Medulla oblongata (tissue), 1 donor: ENCODE results near the gene UBL3.

ENCODE experiments used
- DNase-seq: peaks from one replicate; pipeline ENCODE4 v3.0.0-alpha.2; 2015; ENCODE audit errors: extremely low spot score

Gene UBL3

GRCh38 chr13:29857085-29857484 is 6.7 kb upstream of the UBL3 start:
- DNase-seq = no peak

- DNase-seq = no peak
Observed at GRCh38 chr13:29856426-29856825, 6.0 kb upstream of the UBL3 start.

GRCh38 chr13:29855784-29856183 is 5.4 kb upstream of the UBL3 start:
- DNase-seq = no peak

DNA sequence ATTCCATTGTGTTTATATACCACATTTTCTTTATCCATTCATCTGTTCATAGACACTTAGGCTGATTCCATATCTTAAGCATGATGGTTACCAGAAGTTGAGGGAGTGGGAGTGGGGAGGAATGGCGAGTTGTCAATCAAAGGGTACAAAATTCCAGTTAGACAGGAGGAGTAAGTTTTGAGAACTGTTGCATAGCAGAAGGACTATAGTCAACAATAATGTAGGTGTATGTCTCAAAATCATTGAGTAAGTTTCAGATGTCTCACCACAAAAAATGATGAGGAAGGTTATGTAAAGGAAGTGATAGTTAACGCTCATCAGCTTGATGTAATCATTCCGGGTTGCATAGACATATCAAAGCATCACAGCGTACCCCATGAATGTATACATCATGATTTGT is 4.6 kb upstream of the UBL3 start:
- DNase-seq = no peak

GRCh38 chr13:29853131-29853530 is 2.7 kb upstream of the UBL3 start:
- no peak for DNase-seq

DNA sequence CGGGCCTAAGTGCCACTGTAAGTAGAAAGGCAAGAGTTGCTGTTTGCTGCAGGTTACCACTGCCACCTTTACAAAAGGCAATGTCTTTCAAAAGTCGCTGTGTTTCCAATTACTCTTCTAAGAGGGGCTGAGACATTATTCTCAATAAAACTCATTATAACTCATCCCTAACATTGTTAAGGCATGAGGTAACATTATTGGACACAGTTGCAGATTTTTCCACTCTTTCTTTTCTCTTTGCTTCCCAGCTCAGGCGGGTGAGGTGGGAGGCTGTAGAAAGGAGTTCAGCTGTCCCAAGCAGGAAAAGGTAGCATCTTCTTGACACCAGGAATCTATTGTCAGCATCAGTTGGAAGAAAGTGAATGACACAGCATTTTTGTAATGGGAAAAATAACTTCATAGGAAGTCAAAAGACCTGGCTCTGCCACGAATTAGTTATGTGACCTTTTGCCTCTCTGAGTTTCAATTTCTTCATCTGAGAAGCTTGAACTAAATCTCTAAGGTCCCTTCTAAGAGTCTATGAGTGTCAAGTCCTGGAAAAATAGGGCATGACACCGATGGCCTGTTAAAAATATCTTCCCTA is 2.1 kb upstream of the UBL3 start:
- no peak for DNase-seq

- DNase-seq = peak; percentile 71
Observed at GRCh38 chr13:29849731-29850212, 645 bp downstream of the UBL3 start.

GRCh38 chr13:29849071-29849631 is 1.3 kb downstream of the UBL3 start:
- peak; percentile 79 for DNase-seq

- peak; percentile 75 for DNase-seq
Observed at GRCh38 chr13:29847501-29847983, 2.9 kb downstream of the UBL3 start.

DNA sequence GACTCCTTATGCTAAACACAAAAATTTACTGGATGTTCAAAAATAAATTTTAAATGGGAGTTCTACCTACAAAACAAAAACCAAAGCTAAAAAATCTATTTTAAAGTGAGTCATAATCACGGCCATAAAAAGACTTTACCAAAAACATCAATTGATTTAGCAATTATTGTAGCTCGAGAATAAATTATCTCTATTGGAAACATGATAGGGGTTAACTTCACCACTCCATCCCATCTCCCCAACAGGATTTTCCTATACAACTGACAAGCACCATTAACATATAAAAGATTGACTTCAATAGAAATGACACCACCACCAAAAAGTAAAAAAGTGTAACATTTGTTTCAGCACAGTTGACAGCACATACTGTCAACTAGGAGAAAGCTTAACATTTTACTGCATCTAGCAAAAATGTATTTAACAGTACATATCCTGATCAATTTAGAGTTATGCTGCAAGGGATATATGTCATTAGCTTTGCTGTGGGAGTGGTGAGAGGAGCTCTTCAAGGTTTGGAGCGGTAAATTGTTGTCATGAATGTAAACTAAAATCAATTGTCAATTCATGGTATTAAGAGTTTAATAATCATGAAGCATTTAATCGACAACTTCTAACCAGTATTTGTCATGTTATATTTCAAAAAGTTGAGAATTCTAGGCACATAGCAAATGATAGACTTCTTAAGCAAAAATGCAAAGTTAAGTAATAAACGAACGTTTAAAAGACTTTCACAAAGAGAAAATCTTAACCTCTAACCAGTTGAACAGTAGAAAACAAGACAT is 3.8 kb downstream of the UBL3 start:
- peak; percentile 44 for DNase-seq

DNA sequence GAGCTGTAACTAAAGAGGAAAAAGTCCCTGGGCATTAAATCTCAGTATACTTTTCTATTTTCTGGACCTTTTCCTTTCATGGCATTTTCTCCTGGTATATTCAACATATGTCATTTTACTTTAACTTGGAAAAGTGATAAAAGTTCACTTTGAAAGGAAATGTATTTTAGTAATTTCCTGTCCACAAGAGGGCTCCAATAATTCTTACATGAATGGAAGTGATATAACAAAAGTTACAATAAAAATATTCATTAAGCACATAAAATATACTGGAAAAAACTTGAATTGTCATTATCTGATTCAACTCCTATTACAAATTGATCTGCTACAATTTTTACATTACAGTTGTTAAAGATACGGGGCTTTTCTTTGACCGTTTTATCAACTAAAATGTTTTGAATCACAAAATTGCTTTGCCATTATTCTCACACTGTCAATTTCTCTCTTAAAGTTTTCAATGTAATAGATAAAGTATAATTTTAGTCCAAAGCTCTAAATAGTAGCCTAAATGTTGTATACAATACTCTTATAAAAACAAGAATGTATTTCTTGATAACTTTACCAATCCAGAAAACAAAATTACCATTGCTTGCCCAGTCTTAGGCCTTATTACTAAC is 4.9 kb downstream of the UBL3 start:
- DNase-seq = peak; percentile 68

- DNase-seq = no peak
Observed at GRCh38 chr13:29844441-29844840, 6.0 kb downstream of the UBL3 start.

GRCh38 chr13:29840585-29840984 is 9.8 kb downstream of the UBL3 start:
- no peak for DNase-seq

DNA sequence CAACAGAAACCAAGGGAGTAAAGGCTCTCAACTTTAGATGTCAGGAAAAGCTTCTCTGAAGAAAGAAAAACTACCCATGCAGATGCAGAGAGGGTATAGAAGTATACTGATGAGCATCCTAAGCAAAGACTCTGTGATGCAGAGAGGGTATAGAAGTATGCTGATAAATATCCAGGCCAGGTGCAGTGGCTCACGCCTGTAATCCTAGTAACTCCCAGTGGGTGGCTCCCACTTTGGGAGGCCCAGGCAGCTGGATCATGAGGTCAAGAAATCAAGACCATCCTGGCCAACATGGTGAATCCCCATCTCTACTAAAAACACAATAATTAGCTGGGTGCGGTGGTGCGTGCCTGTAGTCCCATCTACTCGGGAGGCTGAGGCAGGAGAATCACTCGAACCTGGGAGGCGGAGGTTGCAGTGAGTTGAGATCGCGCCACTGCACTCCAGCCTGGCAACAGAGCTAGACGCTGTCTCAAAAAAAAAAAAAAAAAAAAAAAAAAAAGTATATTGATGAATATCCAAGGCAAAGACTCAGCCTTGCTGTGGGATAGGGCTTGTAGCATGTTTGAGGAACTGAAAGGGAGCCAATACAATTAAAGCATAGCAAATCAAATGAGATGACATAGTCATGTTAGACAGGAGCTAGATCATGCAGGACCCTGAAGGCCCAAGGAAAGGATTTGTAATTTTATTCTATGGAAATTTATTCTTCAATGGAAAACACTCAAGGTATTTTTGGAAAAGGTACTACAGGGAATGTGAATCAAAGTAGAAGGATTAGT is 14.9 kb downstream of the UBL3 start:
- DNase-seq = no peak

DNA sequence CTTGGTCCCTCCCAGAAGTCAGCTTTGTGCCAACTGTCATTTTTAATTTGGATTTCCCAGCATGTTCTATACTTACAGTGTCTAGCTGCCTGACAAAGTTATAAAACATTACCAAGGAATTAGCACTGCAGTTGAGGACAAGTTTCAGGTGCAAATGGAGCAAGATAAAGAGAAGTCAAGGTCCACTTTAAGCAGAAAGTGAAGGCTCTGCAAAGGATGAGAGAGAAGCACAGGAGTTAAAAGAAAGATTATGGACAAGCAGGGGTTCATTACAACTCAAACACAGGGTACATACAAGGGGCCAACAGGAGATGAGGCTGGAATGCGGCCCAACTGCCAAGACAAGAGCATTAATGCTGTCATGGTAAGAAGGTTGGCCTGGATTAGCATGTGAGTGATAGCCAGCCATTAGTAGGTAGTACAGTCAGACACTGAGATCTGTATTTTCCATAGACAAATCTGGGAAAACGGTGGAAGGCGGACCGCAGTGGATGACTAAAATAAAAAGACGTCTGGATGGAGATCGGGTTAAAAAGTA is 17.6 kb downstream of the UBL3 start:
- no peak for DNase-seq

- no peak for DNase-seq
Observed at GRCh38 chr13:29830000-29830399, 20.4 kb downstream of the UBL3 start.

DNA sequence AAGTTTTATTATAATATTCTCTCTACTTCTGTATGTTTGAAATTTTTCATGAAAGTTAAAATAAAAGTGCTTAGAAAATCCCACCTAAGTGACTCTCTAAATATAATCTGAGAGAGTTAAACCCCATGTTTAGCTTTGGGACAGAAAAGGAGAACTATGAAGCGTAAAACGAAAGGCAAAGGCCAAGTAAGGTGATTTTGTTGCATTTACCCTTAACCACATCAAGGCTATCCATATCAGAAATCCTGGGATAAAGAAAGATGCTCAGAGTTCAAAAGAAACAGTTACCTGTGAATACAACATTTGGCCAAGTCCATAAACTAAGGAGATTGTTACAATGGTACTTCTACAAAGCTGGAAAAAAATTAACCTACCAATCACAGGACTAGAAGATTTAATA is 31.3 kb downstream of the UBL3 start:
- DNase-seq = no peak

- DNase-seq = peak; percentile 41
Observed at GRCh38 chr13:29817604-29818378, 32.6 kb downstream of the UBL3 start.

DNA sequence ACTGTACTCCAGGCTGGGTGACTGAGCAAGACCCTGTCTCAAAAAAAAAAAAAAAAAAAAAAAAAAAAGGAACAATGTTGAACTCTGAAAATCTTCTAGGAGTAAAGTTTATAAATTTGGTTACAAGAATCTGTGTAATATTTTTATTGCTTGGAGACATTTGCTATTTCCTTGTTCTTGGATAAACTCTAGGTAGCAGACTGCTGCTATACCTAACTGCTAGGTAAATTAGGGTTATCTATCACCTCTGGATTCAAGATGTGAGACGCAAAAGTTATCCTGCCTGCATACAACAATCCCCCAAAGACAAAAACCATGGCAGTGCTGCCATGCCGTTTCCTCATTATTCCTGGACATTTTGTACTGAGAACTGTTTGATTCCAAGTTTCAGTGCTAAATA is 33.7 kb downstream of the UBL3 start:
- DNase-seq = no peak

- DNase-seq = no peak
Observed at GRCh38 chr13:29815336-29815735, 35.1 kb downstream of the UBL3 start.

DNA sequence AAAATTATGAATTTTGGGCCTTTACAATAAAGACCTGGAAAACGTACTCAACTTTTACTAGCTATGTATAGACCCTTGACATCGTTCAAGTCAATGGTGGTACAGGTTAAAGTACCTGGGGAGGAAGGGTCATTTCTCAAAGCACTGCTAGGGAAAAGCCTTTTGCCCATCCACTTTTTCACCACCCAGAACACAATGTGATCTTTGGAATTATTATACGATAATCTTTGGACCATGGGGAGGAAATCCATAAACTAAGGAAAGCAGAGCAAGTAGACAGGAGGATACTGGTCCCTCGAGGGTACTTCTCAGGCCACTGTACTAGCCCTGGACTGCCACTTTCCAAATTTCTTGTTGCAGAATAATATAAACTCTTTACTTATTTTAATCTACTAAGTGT is 39.5 kb downstream of the UBL3 start:
- no peak for DNase-seq
